Natural killer cell (primary cell): ENCODE results near the gene FOXK1. TPM values are rescaled to one million over a fixed set of nuclear protein-coding genes. Genes with fewer than 3 reads are reported as not detected.

Experiments
- ATAC-seq, 3 donors: fragments of 150-1000 bp in 2 of 3; fragments of 200-7000 bp in 1 of 3; cut with Tn5 transposase; 1 replicate in 1 of 3; 2 replicates in 2 of 3; pipeline ENCODE4 v1.10.0; 2021; ENCODE audit warnings: mild to moderate bottlenecking in 2 of 3, moderate library complexity in 2 of 3
- DNase-seq, 2 donors: peaks; one replicate each; pipeline versions ENCODE4 v3.0.0 to v3.0.0-alpha.2; 2013 to 2021; ENCODE audit warnings: mixed read lengths in 1 of 2
- H3K27ac ChIP-seq: one replicate; pipeline ENCODE4 v1.5.1; 2013; ENCODE audit warnings: mild to moderate bottlenecking, low read length
- H3K27me3 ChIP-seq: one replicate; pipeline ENCODE4 v1.6.1; 2013; ENCODE audit warnings: low read length; ENCODE audit not compliant: control insufficient read depth, insufficient read depth
- H3K36me3 ChIP-seq: one replicate; pipeline ENCODE4 v1.6.1; 2013; ENCODE audit warnings: low read length; ENCODE audit not compliant: control insufficient read depth, insufficient read depth
- H3K4me1 ChIP-seq: one replicate; pipeline ENCODE4 v1.6.1; 2013; ENCODE audit warnings: low read length; ENCODE audit not compliant: control insufficient read depth, insufficient read depth
- H3K4me3 ChIP-seq: one replicate; pipeline ENCODE4 v1.5.1; 2013; ENCODE audit warnings: low read length
- H3K9me3 ChIP-seq: one replicate; pipeline ENCODE4 v1.6.1; 2013; ENCODE audit warnings: low read length; ENCODE audit not compliant: control insufficient read depth, insufficient read depth
- H3K27ac Mint-ChIP-seq, 2 donors: one replicate each; pipeline ENCODE4 v1.8.0; 2022; ENCODE audit warnings: mild to moderate bottlenecking in 2 of 2, mixed read lengths in 2 of 2, moderate library complexity in 1 of 2
- H3K27me3 Mint-ChIP-seq, 2 donors: one replicate each; pipeline ENCODE4 v1.8.0; 2022; ENCODE audit warnings: low read depth in 2 of 2, mixed read lengths in 2 of 2
- H3K36me3 Mint-ChIP-seq: one replicate; pipeline ENCODE4 v1.8.0; 2022; ENCODE audit warnings: mixed read lengths
- H3K4me1 Mint-ChIP-seq, 2 donors: one replicate each; pipeline ENCODE4 v1.8.0; 2022; ENCODE audit warnings: mixed read lengths in 2 of 2
- H3K4me3 Mint-ChIP-seq: one replicate; pipeline ENCODE4 v1.8.0; 2022; ENCODE audit warnings: mild to moderate bottlenecking, moderate library complexity, mixed read lengths
- H3K9me3 Mint-ChIP-seq, 2 donors: one replicate each; pipeline ENCODE4 v1.8.0; 2022; ENCODE audit warnings: mixed read lengths in 2 of 2
- WGBS: methylation state at CpG from one replicate; pipeline ENCODE4 v1.1.7; 2013; ENCODE audit warnings: missing lambda C conversion rate; ENCODE audit not compliant: insufficient coverage; 5-methylcytosine and 5-hydroxymethylcytosine counted together
- intact Hi-C: fragments of 100-400 bp; cut with micrococcal nuclease; formaldehyde crosslinking; loops from one replicate; pipeline ENCODE4 v1.14.2; 2022
- total RNA-seq, 4 donors: library from RNA; stranded (reverse); fragments of 120-200 nt in 1 of 4; gene quantifications; one replicate each; pipeline versions ENCODE4 v1.2.3 to v1.2.4, GENCODE V29; 2013 to 2022
- TF ChIP-seq, protein P1 (sequence below): fragments of 200-600 bp; IDR thresholded peaks from one replicate; pipeline ENCODE4 v1.8.0; 2022; ENCODE audit warnings: antibody characterized with exemption

Gene FOXK1
- total RNA-seq, 3 donors from 2014 or later (not counting 1 experiment from before 2014, with no cell fraction given): 51.6 to 59.7 (median 55.3) TPM

GRCh38 chr7:4730276-4730675 lies 48.2 kb downstream of the FOXK1 start:
- Histone ChIP-seq H3K36me3 (peaks cover 5% of the 10 kb centered on the region), H3K9me3 (no peaks in the 10 kb centered on the region), H3K4me3 (no peak overlapping the region), H3K27me3 (no peaks in the 10 kb centered on the region), H3K4me1 (peaks cover 32% of the 10 kb centered on the region), H3K27ac (no peak overlapping the region)
- intact Hi-C loops: no loop called here
- ATAC-seq (no peak), DNase-seq (no peak)
- Mint-ChIP-seq H3K27ac (no peak overlapping the region), H3K27me3 (no peaks in the 10 kb centered on the region), H3K4me1 (peaks cover 35 to 36% of the 10 kb centered on the region in 2 donors), H3K9me3 (no peaks in the 10 kb centered on the region), H3K36me3 (no peaks in the 10 kb centered on the region), H3K4me3 (no peak overlapping the region)
- TF ChIP-seq, protein P1, sequence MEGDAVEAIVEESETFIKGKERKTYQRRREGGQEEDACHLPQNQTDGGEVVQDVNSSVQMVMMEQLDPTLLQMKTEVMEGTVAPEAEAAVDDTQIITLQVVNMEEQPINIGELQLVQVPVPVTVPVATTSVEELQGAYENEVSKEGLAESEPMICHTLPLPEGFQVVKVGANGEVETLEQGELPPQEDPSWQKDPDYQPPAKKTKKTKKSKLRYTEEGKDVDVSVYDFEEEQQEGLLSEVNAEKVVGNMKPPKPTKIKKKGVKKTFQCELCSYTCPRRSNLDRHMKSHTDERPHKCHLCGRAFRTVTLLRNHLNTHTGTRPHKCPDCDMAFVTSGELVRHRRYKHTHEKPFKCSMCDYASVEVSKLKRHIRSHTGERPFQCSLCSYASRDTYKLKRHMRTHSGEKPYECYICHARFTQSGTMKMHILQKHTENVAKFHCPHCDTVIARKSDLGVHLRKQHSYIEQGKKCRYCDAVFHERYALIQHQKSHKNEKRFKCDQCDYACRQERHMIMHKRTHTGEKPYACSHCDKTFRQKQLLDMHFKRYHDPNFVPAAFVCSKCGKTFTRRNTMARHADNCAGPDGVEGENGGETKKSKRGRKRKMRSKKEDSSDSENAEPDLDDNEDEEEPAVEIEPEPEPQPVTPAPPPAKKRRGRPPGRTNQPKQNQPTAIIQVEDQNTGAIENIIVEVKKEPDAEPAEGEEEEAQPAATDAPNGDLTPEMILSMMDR: no peak
- 93% methylated on average over 19 of the region's 19 CpGs for WGBS

DNA sequence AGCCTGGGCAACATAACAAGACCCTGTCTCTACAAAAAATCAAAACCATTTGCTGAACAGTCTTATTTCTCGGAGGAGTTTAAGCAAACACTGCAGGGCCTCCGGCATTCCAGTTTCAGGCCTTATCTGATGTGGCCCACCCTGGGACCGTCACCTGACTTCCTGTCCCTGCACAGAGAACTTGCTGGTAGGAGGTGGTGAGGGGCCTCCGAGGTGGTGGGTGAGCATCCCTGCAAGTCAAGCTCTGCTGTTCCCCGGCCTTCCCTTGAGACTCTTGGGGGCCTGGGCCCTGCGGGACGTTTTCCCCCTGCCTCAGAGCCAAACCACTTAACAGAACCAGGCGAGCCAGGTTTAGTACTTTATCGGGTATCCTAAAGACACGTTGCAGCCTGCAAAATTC lies 48.9 kb downstream of the FOXK1 start:
- Histone ChIP-seq H3K27ac (no peak overlapping the region), H3K9me3 (no peaks in the 10 kb centered on the region), H3K36me3 (peaks cover 5% of the 10 kb centered on the region), H3K4me1 (peaks cover 25% of the 10 kb centered on the region), H3K27me3 (no peaks in the 10 kb centered on the region), H3K4me3 (no peak overlapping the region)
- no peaks in the 10 kb centered on the region for H3K27me3 Mint-ChIP-seq
- DNase-seq: no peak
- H3K36me3 Mint-ChIP-seq: no peaks in the 10 kb centered on the region
- no peaks in the 10 kb centered on the region for H3K9me3 Mint-ChIP-seq
- peaks cover 28 to 29% of the 10 kb centered on the region in 2 donors for H3K4me1 Mint-ChIP-seq
- TF ChIP-seq, protein P1: no peak
- no peak overlapping the region for H3K27ac Mint-ChIP-seq
- intact Hi-C loops: no loop called here
- ATAC-seq: no peak
- no peak overlapping the region for H3K4me3 Mint-ChIP-seq
- 70% methylated on average over 9 of the region's 10 CpGs for WGBS

GRCh38 chr7:4731803-4732202 lies 49.7 kb downstream of the FOXK1 start:
- intact Hi-C loops: no loop called here
- peaks cover 5% of the 10 kb centered on the region for H3K36me3 ChIP-seq

More at GRCh38 chr7:4731803-4732202, 49.7 kb downstream of the FOXK1 start:
- no peak overlapping the region for H3K4me3 Mint-ChIP-seq
- no peaks in the 10 kb centered on the region for H3K9me3 ChIP-seq
- no peak overlapping the region for H3K27ac ChIP-seq
- no peak overlapping the region for H3K4me3 ChIP-seq
- H3K27me3 ChIP-seq: no peaks in the 10 kb centered on the region
- H3K4me1 Mint-ChIP-seq: peaks cover 27 to 28% of the 10 kb centered on the region in 2 donors
- H3K36me3 Mint-ChIP-seq: no peaks in the 10 kb centered on the region
- ATAC-seq (no peak), DNase-seq (no peak)
- H3K4me1 ChIP-seq: peaks cover 19% of the 10 kb centered on the region
- WGBS: 97% methylated on average over 16 of the region's 16 CpGs
- H3K9me3 Mint-ChIP-seq: no peaks in the 10 kb centered on the region
- H3K27me3 Mint-ChIP-seq: no peaks in the 10 kb centered on the region
- TF ChIP-seq, protein P1: no peak
- H3K27ac Mint-ChIP-seq: no peak overlapping the region
